Sigmoid colon (tissue), 7 donors: ENCODE results near the gene SCARB1. TPM values are rescaled to one million over a fixed set of nuclear protein-coding genes. Genes with fewer than 3 reads are reported as not detected.

Experiments used
- DNase-seq: peaks from one replicate; pipeline ENCODE4 v3.0.0-alpha.2; 2019
- H3K27ac ChIP-seq, 4 donors: fragments of 200-600 bp; sonication (generic); one replicate each; pipeline ENCODE4 v1.5.1; 2016 to 2019; ENCODE audit warnings: mild to moderate bottlenecking in 1 of 4
- H3K27me3 ChIP-seq, 3 donors: fragments of 200-600 bp; sonication (generic); one replicate each; pipeline ENCODE4 v1.5.1; 2019; ENCODE audit warnings: mild to moderate bottlenecking in 1 of 3
- H3K36me3 ChIP-seq, 4 donors: fragments of 200-600 bp; sonication (generic); one replicate each; pipeline ENCODE4 v1.5.1; 2016 to 2019
- H3K4me1 ChIP-seq, 4 donors: fragments of 200-600 bp; sonication (generic); one replicate each; pipeline ENCODE4 v1.5.1; 2017 to 2019
- H3K4me3 ChIP-seq, 4 donors: fragments of 200-600 bp; sonication (generic); one replicate each; pipeline ENCODE4 v1.5.1; 2017 to 2019; ENCODE audit warnings: mild to moderate bottlenecking in 2 of 4, moderate library complexity in 1 of 4
- H3K9me3 ChIP-seq, 4 donors: fragments of 200-600 bp in 3 of 4; sonication (generic) in 3 of 4; one replicate each; pipeline versions ENCODE4 v1.5.1 to v1.6.1; 2013 to 2019
- EP300 ChIP-seq, 4 donors: sonication (generic); formaldehyde crosslinking; IDR thresholded peaks; one replicate each; pipeline ENCODE4 v1.6.1; 2017; ENCODE audit warnings: antibody characterized with exemption in 4 of 4
- POLR2A ChIP-seq, 2 donors: fragments of 450-650 bp; IDR thresholded peaks; one replicate each; pipeline ENCODE4 v1.6.1; 2016; ENCODE audit warnings: antibody characterized with exemption in 2 of 2, mild to moderate bottlenecking in 2 of 2, moderate library complexity in 2 of 2
- POLR2AphosphoS5 ChIP-seq, 4 donors: sonication (generic); formaldehyde crosslinking; IDR thresholded peaks; one replicate each; pipeline ENCODE4 v1.6.1; 2017; ENCODE audit warnings: antibody characterized with exemption in 4 of 4
- WGBS, 2 donors: extraction: QIAGEN DNeasy Blood & Tissue Kit; methylation state at CpG; one replicate each; pipeline ENCODE4 v1.1.7; 2013; 5-methylcytosine and 5-hydroxymethylcytosine counted together
- intact Hi-C: fragments of 100-400 bp; cut with DNase I; formaldehyde crosslinking; loops from one replicate; pipeline ENCODE4 v1.15.1; 2023
- polyA plus RNA-seq, 3 donors: library from polyadenylated mRNA; stranded (reverse); fragments of 200-250 nt; gene quantifications; one replicate each; pipeline ENCODE4 v1.2.3, GENCODE V29; 2013
- total RNA-seq, 4 donors: library from RNA; depleted of rRNA; stranded (reverse); fragments of >200 nt; gene quantifications; one replicate each; pipeline ENCODE4 v1.1.0, GENCODE V29; 2016
- TF ChIP-seq, protein P1 (sequence below), 4 experiments: fragments of 450-650 bp in 3 of 4; fragments of 200-600 bp in 1 of 4; IDR thresholded peaks; one replicate each; pipeline ENCODE4 v1.5.1; 2016 to 2019; ENCODE audit warnings: antibody characterized with exemption in 4 of 4, mild to moderate bottlenecking in 3 of 4, moderate library complexity in 2 of 4
- donor health status: healthy with polysubstance abuse.
- donor health status: Bipolar disorder and iron deficiency.
- donor health status: healthy.

SCARB1 gene
- total and polyA plus RNA-seq, 7 donors, result 4.2 to 36.4 (median 11.4) TPM

- Histone ChIP-seq H3K27ac (peak overlapping the region; percentile 87 to 97 (median 93)), H3K4me1 (peaks cover 0 to 74% (median 54%) of the 10 kb centered on the region in 4 donors), H3K36me3 (no peaks in the 10 kb centered on the region), H3K9me3 (no peaks in the 10 kb centered on the region), H3K27me3 (no peaks in the 10 kb centered on the region), H3K4me3 (no peak overlapping the region)
- TF ChIP-seq POLR2AphosphoS5 (IDR thresholded peaks at IDR 0.05), result peak; percentile 85 to 94 (median 88)
- TF ChIP-seq, protein P1, sequence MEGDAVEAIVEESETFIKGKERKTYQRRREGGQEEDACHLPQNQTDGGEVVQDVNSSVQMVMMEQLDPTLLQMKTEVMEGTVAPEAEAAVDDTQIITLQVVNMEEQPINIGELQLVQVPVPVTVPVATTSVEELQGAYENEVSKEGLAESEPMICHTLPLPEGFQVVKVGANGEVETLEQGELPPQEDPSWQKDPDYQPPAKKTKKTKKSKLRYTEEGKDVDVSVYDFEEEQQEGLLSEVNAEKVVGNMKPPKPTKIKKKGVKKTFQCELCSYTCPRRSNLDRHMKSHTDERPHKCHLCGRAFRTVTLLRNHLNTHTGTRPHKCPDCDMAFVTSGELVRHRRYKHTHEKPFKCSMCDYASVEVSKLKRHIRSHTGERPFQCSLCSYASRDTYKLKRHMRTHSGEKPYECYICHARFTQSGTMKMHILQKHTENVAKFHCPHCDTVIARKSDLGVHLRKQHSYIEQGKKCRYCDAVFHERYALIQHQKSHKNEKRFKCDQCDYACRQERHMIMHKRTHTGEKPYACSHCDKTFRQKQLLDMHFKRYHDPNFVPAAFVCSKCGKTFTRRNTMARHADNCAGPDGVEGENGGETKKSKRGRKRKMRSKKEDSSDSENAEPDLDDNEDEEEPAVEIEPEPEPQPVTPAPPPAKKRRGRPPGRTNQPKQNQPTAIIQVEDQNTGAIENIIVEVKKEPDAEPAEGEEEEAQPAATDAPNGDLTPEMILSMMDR (IDR thresholded peaks at IDR 0.05), result no peak
- TF ChIP-seq POLR2A (IDR thresholded peaks at IDR 0.05), result peak in 1 of 2 donors; percentile 34
- peak in 3 of 4 donors; percentile 92 to 97 (median 96) for TF ChIP-seq EP300 (IDR thresholded peaks at IDR 0.05)
- peak; percentile 98 for DNase-seq
- intact Hi-C loops, result loop anchor here (5.0 kb wide), 2 partner anchors 68 to 298 kb away; no protein-coding TSS in a partner anchor
- WGBS, 2 donors, result 34 to 75% methylated on average over 20 of the region's 20 CpGs
Observed at GRCh38 chr12:124754949-124755800, 108.5 kb downstream of the SCARB1 start.

GRCh38 chr12:124754491-124754890, 109.2 kb downstream of the SCARB1 start:
- 88 to 92% methylated on average over 7 of the region's 7 CpGs for WGBS, 2 donors

DNA sequence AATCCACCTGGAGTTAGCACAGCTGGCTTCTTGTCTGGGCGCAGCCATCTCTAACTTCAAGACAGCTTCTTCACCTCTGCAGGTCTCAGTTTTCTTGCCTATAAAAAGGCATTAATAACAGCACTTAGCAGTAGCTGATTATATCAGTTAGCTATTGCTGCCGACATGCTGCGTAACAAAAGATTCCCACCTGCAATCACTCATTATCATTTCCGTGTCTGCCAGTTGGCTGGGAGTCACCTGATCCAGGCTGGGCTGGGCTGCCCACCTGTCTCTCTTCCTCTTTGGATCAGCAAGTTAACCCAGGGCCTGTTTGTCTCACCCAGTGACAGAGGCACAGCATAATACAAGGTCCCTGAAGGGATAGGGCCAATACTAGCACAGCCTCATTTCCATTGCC, 109.7 kb downstream of the SCARB1 start:
- peaks cover 0 to 63% (median 51%) of the 10 kb centered on the region in 4 donors for H3K4me1 ChIP-seq
- no peaks in the 10 kb centered on the region for H3K27me3 ChIP-seq
- peak overlapping the region; percentile 87 to 97 (median 93) for H3K27ac ChIP-seq
- H3K4me3 ChIP-seq, result no peak overlapping the region
- 97 to 98% methylated on average over 4 of the region's 4 CpGs for WGBS, 2 donors
- TF ChIP-seq EP300 (IDR thresholded peaks at IDR 0.05) (no peak), POLR2AphosphoS5 (IDR thresholded peaks at IDR 0.05) (no peak), POLR2A (IDR thresholded peaks at IDR 0.05) (no peak)
- TF ChIP-seq, protein P1 (IDR thresholded peaks at IDR 0.05), result no peak
- DNase-seq, result no peak
- H3K36me3 ChIP-seq, result no peaks in the 10 kb centered on the region
- intact Hi-C loops, result no loop called here
- H3K9me3 ChIP-seq, result no peaks in the 10 kb centered on the region

More at GRCh38 chr12:124754491-124754890, 109.2 kb downstream of the SCARB1 start:
- Histone ChIP-seq H3K4me3 (no peak overlapping the region), H3K4me1 (peaks cover 0 to 67% (median 51%) of the 10 kb centered on the region in 4 donors), H3K27ac (peak overlapping the region; percentile 87 to 97 (median 93)), H3K27me3 (no peaks in the 10 kb centered on the region), H3K9me3 (no peaks in the 10 kb centered on the region), H3K36me3 (no peaks in the 10 kb centered on the region)
- intact Hi-C loops, result no loop called here
- TF ChIP-seq EP300 (IDR thresholded peaks at IDR 0.05), result no peak
- no peak for TF ChIP-seq POLR2AphosphoS5 (IDR thresholded peaks at IDR 0.05)
- no peak for TF ChIP-seq POLR2A (IDR thresholded peaks at IDR 0.05)
- DNase-seq, result no peak

DNA sequence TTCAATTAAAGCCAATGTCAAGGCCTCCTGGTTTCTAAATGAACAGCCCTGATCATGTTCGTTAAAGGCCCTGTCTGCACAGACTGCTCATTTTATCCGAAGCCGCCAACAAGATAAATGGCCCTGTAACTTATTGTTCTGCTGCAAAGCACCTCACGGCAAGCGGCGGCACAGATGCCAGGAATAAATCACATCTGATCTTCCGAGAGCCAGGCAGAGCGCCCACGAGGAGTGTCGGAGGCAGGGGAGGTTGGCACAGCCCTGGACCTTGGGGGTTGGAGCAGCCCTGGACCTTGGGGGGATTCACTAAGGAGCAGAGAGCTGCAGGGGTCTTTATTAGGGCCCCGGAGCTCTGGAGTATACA, 110.5 kb downstream of the SCARB1 start:
- H3K36me3 ChIP-seq, result no peaks in the 10 kb centered on the region
- H3K4me3 ChIP-seq, result no peak overlapping the region
- peak; percentile 88 for DNase-seq
- H3K9me3 ChIP-seq, result no peaks in the 10 kb centered on the region
- H3K27ac ChIP-seq, result peak overlapping the region; percentile 87 to 97 (median 93)
- TF ChIP-seq POLR2A (IDR thresholded peaks at IDR 0.05), result no peak
- peak in 3 of 4 donors; percentile 14 to 79 (median 66) for TF ChIP-seq EP300 (IDR thresholded peaks at IDR 0.05)
- peak; percentile 30 to 76 (median 50) for TF ChIP-seq POLR2AphosphoS5 (IDR thresholded peaks at IDR 0.05)
- H3K27me3 ChIP-seq, result no peaks in the 10 kb centered on the region
- intact Hi-C loops, result no loop called here
- WGBS, 2 donors, result 93 to 94% methylated on average over 11 of the region's 11 CpGs
- H3K4me1 ChIP-seq, result peaks cover 0 to 60% (median 51%) of the 10 kb centered on the region in 4 donors

- H3K9me3 ChIP-seq, result no peaks in the 10 kb centered on the region
- 86 to 87% methylated on average over 10 of the region's 10 CpGs for WGBS, 2 donors
- DNase-seq, result no peak
- intact Hi-C loops, result no loop called here
- no peaks in the 10 kb centered on the region for H3K27me3 ChIP-seq
- H3K36me3 ChIP-seq, result no peaks in the 10 kb centered on the region
- peaks cover 0 to 65% (median 54%) of the 10 kb centered on the region in 4 donors for H3K4me1 ChIP-seq
- H3K4me3 ChIP-seq, result no peak overlapping the region
- H3K27ac ChIP-seq, result peak overlapping the region; percentile 87 to 97 (median 93)
- TF ChIP-seq EP300 (IDR thresholded peaks at IDR 0.05) (no peak), POLR2AphosphoS5 (IDR thresholded peaks at IDR 0.05) (peak in 1 of 4 donors; percentile 9)
- TF ChIP-seq, protein P1 (IDR thresholded peaks at IDR 0.05), result no peak
Observed at GRCh38 chr12:124752437-124753227, 111.0 kb downstream of the SCARB1 start.
